CD4-positive, alpha-beta T cell treated with Interleukin-2 at 100 ng/mL for 4 hours (primary cell): ENCODE results near the gene GAL3ST3.
"Not testable (repeated sequence)": the region's sequence is repeated elsewhere in the genome, so short reads cannot be mapped to it uniquely, and the experiment has no call there.

Source experiments
- DNase-seq: peaks from one replicate; pipeline ENCODE4 v3.0.0-alpha.2; 2020; ENCODE audit warnings: low spot score

Gene GAL3ST3, protein sequence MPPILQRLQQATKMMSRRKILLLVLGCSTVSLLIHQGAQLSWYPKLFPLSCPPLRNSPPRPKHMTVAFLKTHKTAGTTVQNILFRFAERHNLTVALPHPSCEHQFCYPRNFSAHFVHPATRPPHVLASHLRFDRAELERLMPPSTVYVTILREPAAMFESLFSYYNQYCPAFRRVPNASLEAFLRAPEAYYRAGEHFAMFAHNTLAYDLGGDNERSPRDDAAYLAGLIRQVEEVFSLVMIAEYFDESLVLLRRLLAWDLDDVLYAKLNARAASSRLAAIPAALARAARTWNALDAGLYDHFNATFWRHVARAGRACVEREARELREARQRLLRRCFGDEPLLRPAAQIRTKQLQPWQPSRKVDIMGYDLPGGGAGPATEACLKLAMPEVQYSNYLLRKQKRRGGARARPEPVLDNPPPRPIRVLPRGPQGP

DNA sequence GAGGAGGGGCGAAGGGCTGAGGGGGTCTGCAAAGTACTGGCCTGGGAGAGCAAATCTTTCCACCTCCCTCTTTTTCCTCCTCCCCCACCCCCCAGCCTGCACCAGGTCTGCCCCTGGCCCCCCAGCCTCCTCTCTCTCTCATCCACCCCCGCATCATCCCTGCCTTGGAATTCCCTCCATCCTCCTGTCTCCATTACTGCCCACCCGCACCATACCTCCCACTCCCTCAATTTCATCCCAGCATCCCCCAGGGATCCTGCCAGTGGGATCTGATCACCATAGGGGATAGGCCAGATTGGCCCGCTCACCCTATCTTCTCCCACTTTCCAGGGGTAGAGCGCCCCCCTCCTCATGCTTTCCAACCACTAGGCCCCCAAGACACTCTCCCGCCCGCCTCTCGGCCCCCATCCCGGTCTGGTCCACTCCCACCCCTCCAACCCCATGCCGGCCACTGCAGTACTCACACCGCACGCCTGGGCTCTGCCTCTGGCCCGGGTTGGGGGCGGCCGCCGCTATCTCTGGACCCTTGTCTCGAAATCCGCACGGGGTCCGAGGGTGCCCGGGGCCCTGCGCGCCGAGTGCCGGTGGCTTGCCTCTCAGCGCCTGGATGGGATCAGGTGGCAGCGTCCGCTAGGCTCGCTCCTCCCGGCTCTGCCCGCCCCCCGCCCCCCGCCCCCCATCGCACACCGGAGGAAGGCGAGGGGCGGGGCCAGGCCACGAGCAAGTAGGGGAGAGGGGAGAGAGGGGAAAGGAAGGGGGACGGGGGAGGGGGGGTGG is at the start of gene GAL3ST3:
GAL3ST3 (minus strand) TSS at position 615 of the 777 bp plus-strand sequence. CDS start 3,746 bp downstream, outside the sequence.
- no peak for DNase-seq

DNA sequence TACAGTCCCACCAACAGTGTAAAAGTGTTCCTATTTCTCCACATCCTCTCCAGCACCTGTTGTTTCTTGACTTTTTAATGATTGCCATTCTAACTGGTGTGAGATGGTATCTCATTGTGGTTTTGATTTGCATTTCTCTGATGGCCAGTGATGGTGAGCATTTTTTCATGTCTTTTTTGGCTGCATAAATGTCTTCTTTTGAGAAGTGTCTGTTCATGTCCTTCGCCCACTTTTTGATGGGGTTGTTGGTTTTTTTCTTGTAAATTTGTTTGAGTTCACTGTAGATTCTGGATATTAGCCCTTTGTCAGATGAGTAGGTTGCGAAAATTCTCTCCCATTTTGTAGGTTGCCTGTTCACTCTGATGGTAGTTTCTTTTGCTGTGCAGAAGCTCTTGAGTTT is 43.2 kb upstream of the GAL3ST3 start:
- DNase-seq = not testable (repeated sequence)

DNA sequence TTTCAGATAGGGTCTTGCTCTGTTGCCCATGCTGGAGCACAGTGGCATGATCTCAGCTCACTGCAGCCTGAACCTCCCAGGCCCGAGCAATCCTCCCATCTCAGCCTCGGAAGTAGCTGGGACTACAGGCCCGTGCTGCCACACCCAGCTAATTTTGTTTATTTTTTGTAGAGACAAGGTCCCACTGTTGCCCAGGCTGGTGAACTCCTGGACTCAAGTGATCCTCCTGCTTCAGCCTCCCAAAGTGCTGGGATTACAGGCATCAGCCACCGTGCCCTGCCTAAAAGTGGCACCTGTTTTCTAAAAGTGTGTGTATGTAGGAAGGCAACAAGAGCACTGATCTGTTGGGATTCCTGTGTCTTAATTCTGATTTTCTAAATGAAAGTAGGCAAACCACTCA is 41.3 kb upstream of the GAL3ST3 start:
- DNase-seq = no peak

DNA sequence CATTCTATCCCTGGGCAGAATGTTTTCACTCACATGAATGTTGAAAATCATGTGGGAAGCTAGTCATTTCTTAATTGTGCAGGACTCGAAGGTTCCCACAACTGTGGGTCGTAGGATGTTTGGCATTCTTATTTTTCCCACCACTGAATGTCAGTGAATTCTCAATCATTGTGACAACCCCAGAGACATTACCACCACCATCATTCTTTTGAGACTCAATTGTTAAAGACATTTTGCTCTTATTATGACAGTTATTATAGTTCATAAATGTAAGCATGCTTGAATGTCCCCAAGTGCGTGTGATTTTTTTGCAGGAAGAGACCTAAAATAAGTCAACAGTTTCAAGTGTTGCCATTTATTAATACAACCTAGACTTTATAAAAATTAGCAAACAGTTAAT is 40.1 kb upstream of the GAL3ST3 start:
- DNase-seq = no peak

DNA sequence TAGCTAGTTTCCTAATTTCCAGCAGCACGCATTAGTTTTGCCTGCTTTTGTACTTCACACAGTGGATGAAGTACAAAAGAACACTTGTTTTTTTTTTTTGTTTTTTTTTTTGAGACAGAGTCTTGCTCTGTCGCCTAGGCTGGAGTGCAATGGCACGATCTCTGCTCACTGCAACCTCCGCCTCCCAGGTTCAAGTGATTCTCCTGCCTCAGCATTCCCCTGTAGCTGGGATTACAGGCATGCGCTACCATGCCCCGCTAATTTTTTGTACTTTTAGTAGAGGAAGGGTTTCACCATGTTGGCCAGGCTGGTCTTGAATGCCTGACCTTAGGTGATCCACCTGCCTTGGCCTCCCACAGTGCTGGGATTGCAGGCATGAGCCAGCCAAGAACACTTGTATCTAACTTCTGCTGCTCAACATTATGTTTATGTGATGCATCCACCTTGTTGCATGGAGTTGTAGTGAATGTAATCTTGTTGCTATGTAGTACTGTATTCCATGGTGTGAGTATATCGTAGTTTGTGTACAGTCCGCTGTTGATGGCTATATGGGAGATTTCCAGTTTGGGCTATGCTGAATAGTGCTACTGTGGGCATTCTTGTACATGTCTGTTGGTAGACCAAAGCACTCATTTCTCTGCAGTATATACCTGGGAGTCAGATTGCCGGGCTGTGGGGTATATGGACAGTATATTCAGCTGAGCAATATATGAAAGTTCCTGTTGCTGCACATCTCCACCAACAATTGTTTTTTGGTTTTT is 38.4 kb upstream of the GAL3ST3 start:
- DNase-seq = no peak

DNA sequence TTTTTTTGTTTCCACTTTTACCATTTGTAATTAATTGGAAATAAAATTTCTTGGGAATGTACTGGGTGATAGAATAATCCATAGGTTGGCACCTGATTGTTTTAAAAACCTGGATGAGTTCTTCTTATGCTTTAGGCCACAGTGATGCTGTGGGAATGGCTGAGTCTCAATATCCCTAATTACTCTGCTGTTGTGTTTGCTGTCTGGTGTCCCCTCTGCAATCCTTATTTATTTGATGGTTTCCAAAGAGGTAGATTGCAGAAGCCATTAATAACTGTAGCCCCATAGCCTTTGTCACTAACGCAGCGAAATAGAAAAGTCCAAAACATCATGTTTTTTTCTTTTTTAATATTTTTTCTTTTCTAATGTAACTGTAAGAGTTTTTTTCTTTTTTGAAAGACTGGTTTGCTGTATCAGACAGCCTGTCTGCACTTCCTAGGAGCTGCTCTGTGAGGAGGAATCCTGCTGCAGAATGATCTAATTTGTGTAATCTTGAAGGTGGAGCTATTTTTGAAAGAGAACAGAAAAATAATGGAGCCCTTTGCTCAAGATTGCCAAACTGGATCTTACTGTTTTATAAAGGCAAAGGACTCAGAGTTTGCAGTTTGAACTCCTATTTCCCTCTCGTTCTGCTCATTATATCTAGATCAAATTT is 36.0 kb upstream of the GAL3ST3 start:
- no peak for DNase-seq

DNA sequence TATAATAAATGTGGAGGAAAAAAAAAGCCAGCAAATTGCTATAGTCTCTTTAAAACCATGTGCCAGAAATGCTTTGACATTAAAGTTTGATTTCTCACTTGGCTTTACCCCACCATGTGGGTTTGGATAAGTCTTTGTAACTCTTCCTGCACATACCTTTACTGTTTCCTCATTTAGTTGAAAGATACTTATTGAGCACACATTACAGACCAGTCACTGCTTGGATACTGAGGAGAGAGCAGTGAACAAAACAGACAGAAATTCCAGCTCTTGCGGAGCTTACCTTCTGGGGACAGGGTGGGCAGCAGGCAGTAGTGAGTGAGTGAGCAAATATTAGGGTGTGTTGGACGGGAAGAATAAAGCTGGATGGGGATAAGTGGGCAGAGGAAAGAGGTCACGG is 34.8 kb upstream of the GAL3ST3 start:
- no peak for DNase-seq

DNA sequence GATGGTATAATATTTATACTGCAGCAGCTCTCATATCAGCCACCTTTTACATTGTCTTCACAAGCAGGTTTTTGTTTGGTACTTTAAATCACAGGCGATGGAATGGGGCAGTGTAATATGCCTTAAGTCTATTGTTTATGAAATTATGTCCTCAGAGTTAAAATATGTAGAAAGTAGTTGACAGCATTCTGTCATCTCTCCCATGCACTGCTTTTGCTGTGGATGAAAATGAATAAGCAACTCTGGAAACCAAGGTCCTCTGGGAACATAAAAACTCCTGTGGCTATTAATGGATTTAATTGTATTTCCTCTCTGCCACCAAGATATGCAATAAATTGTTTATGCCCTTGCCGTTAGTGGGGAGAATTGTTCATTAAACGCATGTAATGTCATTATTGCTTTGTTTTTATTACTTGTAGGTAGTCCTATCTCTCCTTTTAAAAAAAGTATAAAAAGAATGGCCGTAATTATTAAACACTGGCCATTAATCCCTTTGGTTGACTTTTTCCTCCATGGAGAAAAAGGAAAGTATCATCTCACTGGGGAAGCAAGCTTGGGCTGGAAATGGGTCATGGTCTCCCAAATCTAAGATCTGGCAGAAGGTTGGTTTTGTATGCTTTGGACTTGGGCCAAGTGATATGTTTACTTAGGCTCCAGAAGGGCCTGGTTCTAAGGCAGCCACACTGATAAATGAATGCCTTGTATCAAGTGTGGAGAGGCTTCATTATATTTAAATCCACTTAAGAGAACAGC is 34.2 kb upstream of the GAL3ST3 start:
- DNase-seq = no peak

DNA sequence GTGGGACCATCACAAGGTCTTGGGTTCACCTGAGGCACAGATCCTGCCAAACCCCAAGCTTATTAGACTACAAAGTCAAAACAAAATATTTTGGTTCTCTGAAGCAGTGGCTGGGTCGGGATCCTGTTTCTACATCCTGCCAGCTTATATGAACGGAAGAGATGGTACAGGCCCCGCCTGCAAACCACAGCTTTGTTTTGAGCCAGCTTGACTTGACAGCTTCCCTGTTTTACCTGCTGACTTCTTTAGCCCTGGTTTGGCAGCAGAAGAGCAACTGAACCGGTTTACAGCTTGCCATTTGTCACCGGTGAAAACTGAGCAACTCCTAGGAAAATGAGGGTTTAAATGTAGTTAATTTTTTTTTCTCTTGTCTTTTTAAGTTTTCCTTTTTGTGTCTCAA is 32.5 kb upstream of the GAL3ST3 start:
- DNase-seq = peak; percentile 84

DNA sequence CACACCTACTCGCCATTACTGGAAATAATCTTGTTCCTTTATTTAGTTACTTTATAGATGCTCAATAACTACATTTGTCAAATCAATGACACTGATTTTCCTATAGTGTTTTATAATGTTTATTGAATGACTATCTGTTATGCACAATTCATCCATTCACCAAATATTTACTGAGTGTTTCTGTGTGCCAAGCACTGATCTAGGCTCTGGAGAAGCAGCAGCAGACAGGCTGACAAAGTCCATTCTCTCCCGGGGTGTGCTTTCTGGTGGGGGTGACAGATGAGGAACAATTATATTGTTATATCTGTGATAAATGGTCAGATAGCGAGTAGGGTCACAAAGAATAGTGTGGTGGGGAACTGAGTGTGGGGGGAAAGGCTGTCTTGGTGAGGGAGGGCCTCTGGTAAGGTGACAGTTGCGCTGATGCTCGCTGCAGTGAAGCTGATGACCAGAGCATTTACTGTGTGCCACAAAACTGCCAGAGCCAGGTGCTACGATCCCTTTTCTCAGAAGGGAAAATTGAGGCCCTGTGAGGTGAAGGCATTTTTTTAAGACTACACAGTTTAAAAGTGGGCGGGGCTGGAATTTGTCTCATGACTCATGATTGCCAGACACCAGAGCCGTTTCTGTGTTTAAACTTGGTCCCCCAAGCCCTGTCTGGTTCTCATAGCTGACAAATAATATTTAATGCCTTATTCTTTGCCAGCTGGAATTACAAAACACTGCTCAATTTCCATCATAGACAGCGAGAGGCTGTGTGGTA is 31.3 kb upstream of the GAL3ST3 start:
- DNase-seq = peak; percentile 88

DNA sequence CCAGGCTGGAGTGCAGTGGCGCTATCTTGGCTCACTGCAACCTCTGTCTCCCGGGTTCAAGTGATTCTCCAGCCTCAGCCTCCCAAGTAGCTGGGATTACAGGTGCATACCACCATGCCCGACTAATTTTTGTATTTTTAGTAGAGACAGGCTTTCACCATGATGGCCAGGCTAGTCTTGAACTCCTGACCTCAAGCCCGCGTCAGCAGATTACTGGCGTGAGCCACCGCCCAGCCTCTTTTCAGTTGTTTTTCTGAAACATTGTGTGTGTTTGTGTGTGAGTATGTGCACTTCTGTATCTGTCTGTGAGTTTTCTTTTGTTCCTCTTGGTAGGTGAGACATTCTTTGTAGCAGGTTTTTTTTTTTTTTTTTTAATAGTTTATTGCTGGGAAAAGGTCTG is 30.0 kb upstream of the GAL3ST3 start:
- DNase-seq = peak; percentile 40

DNA sequence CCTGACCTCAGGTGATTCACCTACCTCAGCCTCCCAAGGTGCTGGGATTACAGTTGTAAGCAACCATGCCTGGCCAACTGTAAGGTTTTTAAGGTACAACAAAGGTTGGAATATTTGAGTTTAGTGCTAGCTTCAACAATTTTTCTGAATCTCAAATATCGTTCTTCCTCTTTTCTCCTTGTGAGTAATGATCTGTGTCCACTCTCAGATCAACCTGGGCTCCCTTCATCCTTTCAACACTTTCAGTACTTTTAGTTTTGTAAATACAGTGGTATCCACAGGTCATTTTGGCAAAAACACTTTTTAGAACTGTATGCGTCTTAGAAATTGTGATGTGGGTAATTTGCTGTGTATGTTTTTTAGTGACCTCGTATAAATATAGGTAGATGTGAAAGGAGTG is 29.0 kb upstream of the GAL3ST3 start:
- no peak for DNase-seq

DNA sequence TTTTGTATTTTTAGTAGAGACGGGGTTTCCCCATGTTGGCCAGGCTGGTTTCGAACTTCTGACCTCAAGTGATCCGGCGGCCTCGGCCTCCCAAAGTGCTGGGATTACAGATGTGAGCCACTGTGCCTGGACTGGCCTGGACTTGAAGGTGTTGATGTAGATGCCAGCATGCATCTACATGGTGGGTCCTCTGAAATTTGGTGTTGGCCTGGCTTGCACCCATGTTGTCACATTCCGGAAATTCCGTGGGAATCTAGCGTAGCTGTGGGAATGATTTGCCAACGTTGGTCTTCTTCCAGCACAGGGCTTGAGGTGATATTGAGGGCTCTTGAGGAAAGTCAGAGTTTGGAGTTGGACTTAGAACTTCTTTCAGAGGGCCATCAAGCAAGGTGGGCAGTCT is 27.6 kb upstream of the GAL3ST3 start:
- no peak for DNase-seq

DNA sequence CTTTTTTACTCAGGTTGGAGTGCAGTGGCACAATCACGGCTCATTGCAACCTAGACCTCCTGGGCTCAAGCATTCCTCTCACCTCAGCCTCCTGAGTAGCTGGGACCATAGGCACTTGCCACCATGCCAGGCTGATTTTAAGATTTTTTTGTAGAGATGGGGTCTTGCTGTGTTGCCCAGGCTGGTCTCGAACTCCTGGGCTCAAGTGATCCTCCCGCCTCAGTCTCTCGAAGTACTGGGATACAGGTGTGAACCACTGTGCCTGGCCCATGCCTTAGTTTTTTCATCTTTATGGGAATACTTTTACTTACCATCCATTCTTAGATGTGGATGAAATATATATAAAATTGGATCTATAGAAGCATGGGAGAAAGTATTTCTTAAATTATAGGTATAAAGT is 26.3 kb upstream of the GAL3ST3 start:
- DNase-seq = no peak

DNA sequence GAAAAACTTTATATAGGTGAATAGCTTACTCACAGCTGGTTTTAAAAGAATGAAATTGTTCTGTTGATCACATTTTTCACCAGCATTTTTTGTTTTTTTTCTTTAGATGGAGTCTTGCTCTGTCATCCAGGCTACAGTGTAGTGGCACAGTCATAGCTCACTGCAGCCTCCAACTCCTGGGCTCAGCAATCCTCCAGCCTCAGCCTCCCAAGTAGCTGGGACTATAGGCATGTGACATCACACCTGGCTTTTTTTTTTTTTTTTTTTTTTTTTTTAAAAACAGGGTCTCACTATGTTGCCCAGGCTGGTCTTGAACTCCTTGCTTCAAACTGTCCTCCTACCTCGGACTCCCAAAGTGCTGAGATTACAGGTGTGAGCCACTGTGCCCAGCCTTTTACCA is 24.7 kb upstream of the GAL3ST3 start:
- no peak for DNase-seq

DNA sequence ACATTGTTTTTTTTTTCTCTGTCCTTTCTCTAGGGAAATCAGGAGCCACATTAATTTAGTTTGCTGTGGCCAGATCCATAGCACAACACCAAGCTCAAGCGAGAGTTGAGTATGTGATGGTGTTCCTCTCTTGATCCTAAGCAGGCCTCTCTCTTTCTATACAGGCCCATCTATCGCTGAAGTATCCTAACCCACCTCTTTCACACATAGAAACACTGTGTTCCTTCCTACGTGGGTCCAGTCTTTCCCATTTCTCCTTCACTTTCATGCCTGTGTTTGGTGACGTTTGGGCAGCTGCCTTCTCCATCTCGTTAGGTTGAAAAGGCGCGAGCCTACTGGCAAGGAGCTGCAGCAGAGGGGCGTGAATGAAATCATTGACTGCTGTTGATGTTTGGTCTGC is 23.6 kb upstream of the GAL3ST3 start:
- no peak for DNase-seq

DNA sequence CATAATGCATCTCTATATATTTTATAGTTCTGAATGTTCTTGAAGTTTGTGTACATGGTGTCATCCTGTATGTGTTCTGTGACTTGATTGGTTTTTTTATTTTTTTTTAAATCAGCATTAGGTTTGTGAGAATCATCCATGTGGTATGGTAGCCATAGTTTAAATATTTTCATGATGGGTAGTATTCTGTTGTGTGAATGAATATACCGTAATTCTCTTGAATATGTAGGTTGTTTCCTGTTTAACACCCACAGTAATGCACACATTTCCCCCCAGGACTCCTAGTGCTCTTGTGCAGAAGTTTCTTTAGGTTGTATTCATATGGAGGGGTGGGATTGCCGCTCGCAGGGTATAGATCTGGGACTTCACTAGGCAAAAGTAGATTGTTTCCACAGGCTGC is 23.1 kb upstream of the GAL3ST3 start:
- no peak for DNase-seq

DNA sequence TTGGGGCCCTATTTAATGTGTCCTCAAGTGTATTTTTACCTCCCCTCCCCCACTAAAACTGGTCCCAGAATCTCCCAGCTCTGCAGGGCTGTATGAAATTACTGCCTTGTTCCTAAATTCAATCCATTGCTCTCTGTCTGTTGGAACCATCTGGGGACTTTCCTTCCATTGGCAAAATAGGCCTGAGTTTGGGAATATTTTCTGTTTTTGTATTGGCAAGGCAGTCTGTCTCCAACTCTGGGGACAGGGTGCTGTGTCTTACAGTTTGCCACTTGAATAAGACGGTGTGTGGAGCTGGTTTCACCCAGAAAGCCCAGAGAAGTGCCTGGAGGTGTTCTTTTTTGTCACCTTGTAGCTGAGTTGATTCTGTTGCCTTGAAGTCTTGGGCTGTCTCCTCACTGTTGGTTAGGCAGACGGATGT is 22.4 kb upstream of the GAL3ST3 start:
- DNase-seq = peak; percentile 39

DNA sequence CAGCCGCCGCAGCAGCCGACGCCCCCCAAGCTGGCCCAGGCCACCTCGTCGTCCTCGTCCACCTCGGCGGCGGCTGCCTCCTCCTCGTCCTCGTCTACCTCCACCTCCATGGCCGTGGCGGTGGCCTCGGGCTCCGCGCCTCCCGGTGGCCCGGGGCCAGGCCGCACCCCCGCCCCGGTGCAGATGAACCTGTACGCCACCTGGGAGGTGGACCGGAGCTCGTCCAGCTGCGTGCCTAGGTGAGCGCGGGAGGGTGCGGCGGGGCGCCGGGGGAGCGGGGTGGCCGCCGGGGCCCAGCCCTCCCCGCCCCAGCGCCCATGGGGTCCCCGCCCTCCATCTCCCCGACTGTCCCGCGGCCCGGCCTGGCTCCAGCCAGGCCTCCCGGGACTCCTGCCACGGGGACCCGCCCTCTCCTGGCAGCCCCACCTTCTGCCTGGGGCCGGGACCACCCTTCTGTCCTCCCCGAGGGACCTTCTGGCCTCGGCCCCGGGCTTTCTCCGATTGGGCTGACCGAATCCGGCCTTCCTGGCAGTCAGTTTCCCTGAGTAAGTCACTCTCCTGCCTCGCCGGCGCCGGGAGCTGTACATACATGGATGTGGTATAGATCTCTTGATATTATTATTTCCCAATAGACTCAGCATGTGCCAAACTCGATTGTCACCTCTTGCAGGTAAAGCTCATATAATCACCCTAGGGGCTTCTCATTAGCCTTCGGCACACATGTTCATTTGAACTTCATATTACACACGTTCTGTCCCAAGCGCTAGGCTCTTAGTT is 21.8 kb upstream of the GAL3ST3 start:
- no peak for DNase-seq
